Activated CD4-positive, alpha-beta T cell treated with anti-CD3 and anti-CD28 coated beads, Interleukin-2, amount 10 ng/mL, durations not matched to agents 7 days and 5 days (primary cell): ENCODE data around the gene IL17A. TPM values are rescaled to one million over a fixed set of nuclear protein-coding genes. Genes with fewer than 3 reads are reported as not detected.

Experiments used
- CTCF ChIA-PET: fragments of 350-600 bp; sonication (Branson Sonifier 250); formaldehyde crosslinking; loops from one replicate; lab custom pipeline; 2021; ENCODE audit warnings: antibody characterized with exemption; lab: Charles Lee
- POLR2A ChIA-PET: fragments of 350-600 bp; sonication (Branson Sonifier 250); formaldehyde crosslinking; loops from one replicate; lab custom pipeline; 2021; ENCODE audit warnings: antibody characterized with exemption; lab: Charles Lee
- DNase-seq: peaks from one replicate; pipeline ENCODE4 v3.0.0-alpha.2; 2020
- H3K27ac Mint-ChIP-seq: one replicate; pipeline ENCODE4 v1.8.0; 2021; ENCODE audit warnings: mild to moderate bottlenecking, moderate library complexity, mixed read lengths
- H3K27me3 Mint-ChIP-seq: one replicate; pipeline ENCODE4 v1.8.0; 2021; ENCODE audit warnings: mixed read lengths
- H3K36me3 Mint-ChIP-seq: one replicate; pipeline ENCODE4 v1.8.0; 2021; ENCODE audit warnings: low read depth, mixed read lengths
- H3K4me1 Mint-ChIP-seq: one replicate; pipeline ENCODE4 v1.8.0; 2021; ENCODE audit warnings: mixed read lengths
- H3K4me3 Mint-ChIP-seq: one replicate; pipeline ENCODE4 v1.8.0; 2021; ENCODE audit warnings: mild to moderate bottlenecking, moderate library complexity, mixed read lengths
- H3K9me3 Mint-ChIP-seq: one replicate; pipeline ENCODE4 v1.8.0; 2021; ENCODE audit warnings: mixed read lengths
- total RNA-seq, 2 experiments: library from RNA; stranded (reverse); gene quantifications; one replicate each; pipeline ENCODE4 v1.2.3, GENCODE V29; 2021

The IL17A gene
- under 1 TPM; 0.62 to 0.82 TPM for total RNA-seq

DNA sequence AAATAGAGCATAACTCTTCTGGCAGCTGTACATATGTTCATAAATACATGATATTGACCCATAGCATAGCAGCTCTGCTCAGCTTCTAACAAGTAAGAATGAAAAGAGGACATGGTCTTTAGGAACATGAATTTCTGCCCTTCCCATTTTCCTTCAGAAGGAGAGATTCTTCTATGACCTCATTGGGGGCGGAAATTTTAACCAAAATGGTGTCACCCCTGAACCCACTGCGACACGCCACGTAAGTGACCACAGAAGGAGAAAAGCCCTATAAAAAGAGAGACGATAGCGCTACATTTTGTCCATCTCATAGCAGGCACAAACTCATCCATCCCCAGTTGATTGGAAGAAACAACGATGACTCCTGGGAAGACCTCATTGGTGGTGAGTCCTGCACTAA lies at the start of gene IL17A:
IL17A (plus strand) TSS at position 301 of the 400 bp plus-strand sequence; CDS start at position 358, 57 bp downstream.
- Mint-ChIP-seq H3K27ac (no peak within 1 kb of the TSS), H3K36me3 (no peaks in the 10 kb centered on the region), H3K4me1 (peaks cover 1% of the 10 kb centered on the region), H3K9me3 (no peaks in the 10 kb centered on the region), H3K27me3 (peaks cover 29% of the 10 kb centered on the region), H3K4me3 (no peak within 1 kb of the TSS)
- ChIA-PET CTCF (no interaction called here), POLR2A (no interaction called here)
- no peak for DNase-seq

DNA sequence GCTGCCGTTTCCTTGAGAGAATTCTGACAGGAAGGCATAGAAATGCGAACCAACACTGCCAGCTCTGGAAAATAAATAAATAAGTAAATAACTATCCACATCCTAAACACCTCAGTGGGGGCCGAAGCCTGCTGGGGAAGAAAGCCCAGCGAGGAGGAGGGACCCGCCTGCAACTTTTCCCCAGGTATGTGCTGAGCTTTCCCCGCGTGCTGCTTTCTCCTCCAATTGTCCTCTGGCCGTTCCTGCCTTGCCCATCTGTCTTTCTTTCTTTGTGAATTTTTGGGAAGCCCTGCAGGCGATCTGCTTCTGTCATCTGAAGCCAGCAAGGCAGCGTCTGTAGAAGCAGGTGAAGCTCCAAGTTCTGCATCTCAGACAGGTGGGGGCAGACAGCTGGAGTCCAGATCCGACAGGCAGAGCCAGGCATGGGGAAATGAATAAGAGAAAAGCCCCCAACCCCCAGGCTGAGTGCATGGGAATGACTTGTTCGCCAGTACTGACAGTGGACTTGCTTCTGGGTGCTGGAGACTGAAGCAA lies 49.2 kb upstream of the IL17A start:
- H3K27me3 Mint-ChIP-seq = peaks cover 13% of the 10 kb centered on the region
- CTCF ChIA-PET = interaction anchor here (0.5 kb wide), 1 partner anchor 672 kb away, joined by 3 read pairs; no protein-coding TSS in a partner anchor
- DNase-seq = no peak
- no peak overlapping the region for H3K27ac Mint-ChIP-seq
- POLR2A ChIA-PET = no interaction called here
- H3K36me3 Mint-ChIP-seq = no peaks in the 10 kb centered on the region
- no peaks in the 10 kb centered on the region for H3K9me3 Mint-ChIP-seq
- H3K4me1 Mint-ChIP-seq = no peaks in the 10 kb centered on the region
- no peak overlapping the region for H3K4me3 Mint-ChIP-seq

DNA sequence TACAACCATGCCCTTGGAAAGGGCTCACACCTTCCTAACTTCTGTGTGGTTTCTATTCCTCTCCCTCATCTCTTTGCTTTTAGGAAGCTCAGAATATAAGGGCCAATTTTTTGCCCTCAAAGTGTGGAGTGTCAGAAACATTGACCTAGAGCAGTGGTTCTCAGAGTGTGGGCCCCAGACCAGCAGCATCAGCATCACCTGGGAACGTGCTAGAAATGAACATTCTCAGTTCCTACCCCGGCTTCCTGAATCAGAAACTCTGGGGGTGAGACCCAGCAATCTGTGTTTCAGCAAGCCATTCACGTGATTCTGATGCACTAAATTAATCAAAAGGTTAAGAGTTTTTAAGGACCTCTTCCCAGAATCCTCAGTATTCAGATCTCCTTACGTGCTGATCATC lies 47.9 kb upstream of the IL17A start:
- H3K27ac Mint-ChIP-seq = no peak overlapping the region
- ChIA-PET POLR2A (no interaction called here), CTCF (no interaction called here)
- DNase-seq = no peak
- no peaks in the 10 kb centered on the region for H3K9me3 Mint-ChIP-seq
- H3K4me1 Mint-ChIP-seq = no peaks in the 10 kb centered on the region
- H3K27me3 Mint-ChIP-seq = peaks cover 22% of the 10 kb centered on the region
- no peak overlapping the region for H3K4me3 Mint-ChIP-seq
- H3K36me3 Mint-ChIP-seq = no peaks in the 10 kb centered on the region

DNA sequence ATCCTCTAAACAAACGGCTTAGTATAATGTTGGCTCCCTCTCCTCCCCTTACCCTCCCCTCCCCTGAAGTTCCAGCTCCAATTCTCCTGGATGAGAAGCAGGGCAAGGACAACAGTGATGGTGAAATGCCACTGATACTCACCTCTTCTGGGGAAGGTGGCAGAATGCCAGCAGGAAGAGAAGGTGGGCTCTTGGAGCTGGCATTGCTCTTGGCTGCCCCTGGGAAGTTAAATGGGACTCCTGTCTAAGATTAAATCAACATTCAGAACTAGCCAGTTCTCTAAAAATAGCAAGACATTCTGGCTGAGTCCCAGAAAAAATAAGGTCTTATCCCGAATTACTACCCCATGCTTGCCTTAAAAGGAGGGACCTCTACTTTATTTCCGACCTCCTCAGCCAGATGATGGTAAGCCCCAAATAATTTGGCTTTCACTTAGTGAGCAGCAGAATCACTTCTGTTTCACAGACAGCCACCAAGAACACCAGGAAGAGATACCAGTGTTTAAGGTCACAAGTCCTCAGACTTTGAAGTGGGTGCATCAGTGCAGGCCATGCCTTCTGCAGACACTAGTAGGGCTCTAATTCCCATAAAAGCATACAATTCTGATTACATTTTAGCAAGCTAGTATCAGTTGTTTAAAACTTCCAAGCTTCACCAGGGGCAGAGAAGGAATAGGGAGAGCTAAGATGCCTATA lies 46.0 kb upstream of the IL17A start:
- no peak for DNase-seq
- Mint-ChIP-seq H3K4me3 (no peak overlapping the region), H3K27ac (no peak overlapping the region), H3K9me3 (no peaks in the 10 kb centered on the region), H3K36me3 (no peaks in the 10 kb centered on the region), H3K27me3 (peaks cover 25% of the 10 kb centered on the region), H3K4me1 (peaks cover 4% of the 10 kb centered on the region)
- POLR2A ChIA-PET = no interaction called here
- CTCF ChIA-PET = no interaction called here

DNA sequence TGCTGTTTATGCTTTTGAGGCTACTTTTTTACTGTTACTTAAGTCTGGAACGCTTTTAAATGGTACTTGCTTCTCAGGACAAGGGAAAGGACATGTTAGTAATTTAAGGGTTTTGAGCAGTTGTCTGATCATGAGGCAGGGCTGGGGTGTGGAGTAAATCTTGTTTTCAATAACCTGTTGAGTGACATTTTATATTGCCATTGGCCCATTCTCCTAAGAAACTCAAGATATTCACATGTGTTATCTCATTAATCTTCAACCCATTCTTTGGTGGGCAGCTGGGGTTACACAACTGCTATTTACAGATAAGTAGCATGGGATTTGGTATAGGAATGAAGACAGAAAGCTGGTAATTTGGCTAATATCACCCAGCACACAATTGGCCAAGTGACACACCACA lies 44.6 kb upstream of the IL17A start:
- H3K27me3 Mint-ChIP-seq = peaks cover 27% of the 10 kb centered on the region
- H3K9me3 Mint-ChIP-seq = no peaks in the 10 kb centered on the region
- H3K4me3 Mint-ChIP-seq = no peak overlapping the region
- no peak for DNase-seq
- H3K27ac Mint-ChIP-seq = no peak overlapping the region
- no peaks in the 10 kb centered on the region for H3K36me3 Mint-ChIP-seq
- CTCF ChIA-PET = no interaction called here
- peaks cover 4% of the 10 kb centered on the region for H3K4me1 Mint-ChIP-seq
- POLR2A ChIA-PET = no interaction called here

GRCh38 chr6:52142556-52142955 lies 43.6 kb upstream of the IL17A start:
- POLR2A ChIA-PET = no interaction called here
- Mint-ChIP-seq H3K27me3 (peaks cover 28% of the 10 kb centered on the region), H3K4me1 (peaks cover 4% of the 10 kb centered on the region), H3K27ac (no peak overlapping the region), H3K36me3 (no peaks in the 10 kb centered on the region), H3K9me3 (no peaks in the 10 kb centered on the region), H3K4me3 (no peak overlapping the region)
- DNase-seq = no peak
- CTCF ChIA-PET = no interaction called here

GRCh38 chr6:52143551-52143950 lies 42.6 kb upstream of the IL17A start:
- POLR2A ChIA-PET = no interaction called here
- Mint-ChIP-seq H3K27ac (no peak overlapping the region), H3K4me3 (no peak overlapping the region), H3K36me3 (no peaks in the 10 kb centered on the region), H3K4me1 (peaks cover 4% of the 10 kb centered on the region), H3K9me3 (no peaks in the 10 kb centered on the region), H3K27me3 (peaks cover 29% of the 10 kb centered on the region)
- CTCF ChIA-PET = no interaction called here
- no peak for DNase-seq

DNA sequence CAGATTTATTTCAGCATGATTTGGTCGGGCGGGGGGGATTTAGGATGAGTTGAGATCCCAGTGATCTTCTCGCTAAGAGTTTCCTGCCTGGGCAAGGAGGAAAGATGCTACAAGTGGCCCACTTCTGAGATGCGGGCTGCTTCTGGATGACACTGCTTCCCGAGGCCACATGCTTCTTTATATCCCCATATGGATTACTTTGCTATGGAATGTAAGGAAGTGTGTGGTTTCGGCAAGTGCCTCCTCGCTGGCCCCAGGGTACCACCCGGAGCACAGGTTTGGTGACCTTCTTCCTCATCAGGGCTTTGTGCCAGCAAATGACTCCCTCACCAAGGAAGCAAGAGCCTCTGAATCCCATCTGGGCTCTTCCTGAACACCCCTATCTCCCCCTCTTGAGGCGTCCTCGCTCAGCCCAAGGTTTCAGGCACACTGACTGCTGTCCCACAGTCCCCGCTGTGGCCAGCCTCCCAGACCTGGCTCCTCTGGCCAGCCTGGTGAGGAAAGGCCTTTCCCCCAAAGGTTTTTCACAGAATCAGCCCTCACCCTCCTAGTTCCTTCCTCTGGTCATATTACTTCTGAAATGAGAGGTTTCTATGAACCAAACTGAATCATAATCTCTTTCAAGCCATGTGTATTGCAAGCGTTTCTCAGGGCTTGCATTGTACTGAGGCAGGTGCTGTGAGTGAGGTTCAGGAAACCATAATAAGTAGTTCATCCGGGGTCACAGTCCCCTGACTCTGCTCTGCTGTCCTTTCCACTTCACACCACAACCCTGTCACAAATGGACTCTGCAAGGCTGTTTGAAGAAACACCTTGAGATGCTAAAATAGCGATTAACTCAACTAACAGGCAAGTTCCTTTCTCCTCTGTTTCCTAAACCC lies 41.7 kb upstream of the IL17A start:
- Mint-ChIP-seq H3K27ac (no peak overlapping the region), H3K27me3 (peaks cover 26% of the 10 kb centered on the region), H3K36me3 (no peaks in the 10 kb centered on the region), H3K9me3 (no peaks in the 10 kb centered on the region), H3K4me3 (no peak overlapping the region), H3K4me1 (peaks cover 4% of the 10 kb centered on the region)
- DNase-seq = no peak
- ChIA-PET POLR2A (no interaction called here), CTCF (no interaction called here)

DNA sequence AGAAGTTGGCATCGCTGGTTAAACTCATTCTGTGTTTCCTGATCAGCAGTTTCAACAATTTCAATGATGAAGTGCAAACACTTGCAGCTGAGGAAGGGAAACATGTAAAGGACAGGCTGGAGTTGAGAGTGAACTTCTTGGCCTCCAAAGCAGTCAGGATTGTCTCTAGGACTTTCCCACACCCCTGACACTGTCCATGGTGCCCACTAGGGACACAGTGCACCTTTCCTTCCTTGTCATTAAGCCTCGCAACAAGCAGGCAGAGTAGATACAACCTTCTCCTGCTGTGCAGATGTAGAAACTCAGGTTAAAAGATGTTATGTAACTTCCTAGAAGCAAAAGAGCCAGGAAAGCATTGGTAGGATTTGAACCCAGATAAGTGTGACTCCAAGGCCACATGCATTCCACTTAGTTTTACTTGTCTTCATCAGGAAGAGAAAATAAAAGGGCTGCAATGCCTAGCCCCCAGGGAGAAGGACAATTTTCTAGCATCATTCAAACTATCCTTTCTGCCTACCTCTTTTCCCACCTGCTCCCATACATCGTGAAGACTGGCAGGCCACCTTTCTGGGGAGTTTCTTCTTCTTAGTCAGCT lies 39.2 kb upstream of the IL17A start:
- ChIA-PET POLR2A (no interaction called here), CTCF (interaction anchor here (0.9 kb wide), 1 partner anchor 27 kb away, joined by 3 read pairs; no protein-coding TSS in a partner anchor)
- H3K27me3 Mint-ChIP-seq = peaks cover 20% of the 10 kb centered on the region
- no peak for DNase-seq
- H3K36me3 Mint-ChIP-seq = no peaks in the 10 kb centered on the region
- H3K4me3 Mint-ChIP-seq = no peak overlapping the region
- peaks cover 4% of the 10 kb centered on the region for H3K4me1 Mint-ChIP-seq
- H3K27ac Mint-ChIP-seq = no peak overlapping the region
- no peaks in the 10 kb centered on the region for H3K9me3 Mint-ChIP-seq

- Mint-ChIP-seq H3K9me3 (no peaks in the 10 kb centered on the region), H3K4me3 (no peak overlapping the region), H3K4me1 (peaks cover 4% of the 10 kb centered on the region), H3K36me3 (no peaks in the 10 kb centered on the region), H3K27me3 (peaks cover 13% of the 10 kb centered on the region), H3K27ac (no peak overlapping the region)
- CTCF ChIA-PET = no interaction called here
- DNase-seq = no peak
- POLR2A ChIA-PET = no interaction called here
Observed at GRCh38 chr6:52149076-52149475, 37.1 kb upstream of the IL17A start.

GRCh38 chr6:52149949-52150348 lies 36.2 kb upstream of the IL17A start:
- Mint-ChIP-seq H3K9me3 (no peaks in the 10 kb centered on the region), H3K4me1 (no peaks in the 10 kb centered on the region), H3K27me3 (peaks cover 11% of the 10 kb centered on the region), H3K4me3 (no peak overlapping the region), H3K36me3 (no peaks in the 10 kb centered on the region), H3K27ac (no peak overlapping the region)
- ChIA-PET CTCF (no interaction called here), POLR2A (no interaction called here)
- DNase-seq = no peak

GRCh38 chr6:52152070-52152423 lies 34.1 kb upstream of the IL17A start:
- DNase-seq = no peak
- Mint-ChIP-seq H3K27ac (no peak overlapping the region), H3K4me3 (no peak overlapping the region), H3K36me3 (no peaks in the 10 kb centered on the region), H3K4me1 (peaks cover 19% of the 10 kb centered on the region), H3K27me3 (peaks cover 9% of the 10 kb centered on the region), H3K9me3 (no peaks in the 10 kb centered on the region)
- ChIA-PET POLR2A (no interaction called here), CTCF (no interaction called here)

DNA sequence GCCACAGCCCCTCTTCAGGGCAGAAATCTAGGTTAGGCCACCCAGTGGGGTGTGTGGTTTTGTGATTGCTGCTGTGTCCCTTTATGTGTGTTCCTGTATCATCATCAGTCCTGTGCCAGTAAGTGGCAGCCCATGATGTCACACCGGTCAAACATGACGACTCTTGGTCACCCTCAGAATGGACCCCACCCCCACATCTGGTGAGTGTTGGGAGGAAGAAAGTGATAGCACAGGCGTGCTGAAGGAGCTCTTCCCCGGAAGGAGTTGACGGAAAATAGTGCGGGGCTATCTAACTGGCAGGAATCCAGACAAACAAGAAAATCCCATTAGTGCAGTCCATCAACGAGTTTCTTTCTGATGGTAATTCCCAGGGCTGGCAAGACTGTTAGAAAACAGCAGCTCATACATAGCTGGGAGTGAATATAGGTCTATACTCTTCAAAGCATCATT lies 33.4 kb upstream of the IL17A start:
- ChIA-PET CTCF (interaction anchor here (0.6 kb wide), 1 partner anchor 518 kb away, joined by 3 read pairs; no protein-coding TSS in a partner anchor), POLR2A (no interaction called here)
- Mint-ChIP-seq H3K27ac (no peak overlapping the region), H3K4me3 (no peak overlapping the region), H3K36me3 (no peaks in the 10 kb centered on the region), H3K4me1 (peaks cover 25% of the 10 kb centered on the region), H3K9me3 (no peaks in the 10 kb centered on the region), H3K27me3 (peaks cover 7% of the 10 kb centered on the region)
- no peak for DNase-seq
